Cardiac septum (tissue), 1 donor: ENCODE measurements around the gene SLC25A38. TPM values are rescaled to one million over a fixed set of nuclear protein-coding genes. Genes with fewer than 3 reads are reported as not detected.

Source experiments
- DNase-seq: peaks from one replicate; pipeline ENCODE4 v3.0.0-alpha.2; 2020; ENCODE audit warnings: low spot score
- intact Hi-C: fragments of 100-400 bp; cut with DNase I; formaldehyde crosslinking; loops from one replicate; pipeline ENCODE4 v1.14.0; 2022
- total RNA-seq: library from RNA; stranded (reverse); fragmentation: NEBNext Ultra II Directional; extraction: Animal tissue kit (Norgen Biotek cat#: 25700); gene quantifications from one replicate; pipeline ENCODE4 v1.2.1, GENCODE V29; 2021
- donor health status: DM: no; HTN: no; CAD: no.

The SLC25A38 gene
- total RNA-seq, 1 donor from 2014 or later: 14.6 TPM

GRCh38 chr3:39419742-39420315 lies 36.7 kb downstream of the SLC25A38 start:
- no peak for DNase-seq
- intact Hi-C loops: loop anchor here (5.0 kb wide), 1 partner anchor 77 kb away; no protein-coding TSS in a partner anchor

DNA sequence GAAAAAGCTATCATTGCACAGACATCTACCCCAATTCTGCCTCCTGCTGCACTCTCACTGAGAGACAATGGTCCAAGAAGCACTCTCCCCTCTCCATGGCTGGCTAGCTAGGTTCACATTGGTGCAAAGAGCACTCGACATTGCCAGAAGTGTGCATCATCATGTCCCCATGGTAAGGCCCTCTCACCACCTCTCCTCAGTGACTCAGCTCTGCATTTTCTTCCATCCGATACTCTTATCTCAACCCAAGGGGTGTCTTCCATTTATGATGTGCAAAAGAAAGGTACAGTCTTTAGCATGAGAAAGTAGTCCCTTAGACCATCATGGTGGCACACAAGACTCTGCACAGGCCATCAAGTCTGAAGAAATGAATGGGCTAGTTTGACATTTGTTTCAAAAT lies 37.4 kb downstream of the SLC25A38 start:
- DNase-seq: no peak
- intact Hi-C loops: no loop called here

DNA sequence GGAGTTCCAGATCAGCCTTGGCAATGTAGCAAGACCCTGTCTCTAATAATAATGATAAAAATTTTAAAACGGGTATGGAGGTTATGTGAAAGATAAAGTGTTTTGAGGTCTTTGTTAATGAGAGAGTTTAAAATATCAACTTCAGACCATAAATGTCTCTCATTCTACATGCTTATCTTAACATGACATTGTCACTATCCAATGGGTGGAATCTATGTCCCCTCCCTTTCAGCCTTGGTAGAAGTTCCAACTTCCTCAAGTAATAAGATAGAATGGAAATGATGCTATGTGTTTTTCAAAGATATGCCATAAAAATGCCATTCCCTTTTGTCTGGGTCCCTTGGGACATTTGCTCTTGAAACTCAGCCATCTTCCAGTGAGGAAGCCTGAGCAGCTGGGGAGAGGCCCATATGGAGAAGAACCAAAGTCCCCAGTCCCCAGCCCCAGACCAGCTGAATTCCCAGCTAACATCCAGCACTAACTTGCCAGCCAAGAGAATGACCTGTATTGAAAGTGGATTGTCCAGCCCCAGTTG lies 40.3 kb downstream of the SLC25A38 start:
- no peak for DNase-seq
- intact Hi-C loops: no loop called here

- DNase-seq: no peak
- intact Hi-C loops: no loop called here
Observed at GRCh38 chr3:39426312-39426711, 43.1 kb downstream of the SLC25A38 start.

- intact Hi-C loops: no loop called here
- DNase-seq: no peak
Observed at GRCh38 chr3:39427506-39427905, 44.3 kb downstream of the SLC25A38 start.

- no peak for DNase-seq
- intact Hi-C loops: no loop called here
Observed at GRCh38 chr3:39428745-39429201, 45.6 kb downstream of the SLC25A38 start.

- intact Hi-C loops: no loop called here
Observed at GRCh38 chr3:39429466-39429865, 46.3 kb downstream of the SLC25A38 start.

DNA sequence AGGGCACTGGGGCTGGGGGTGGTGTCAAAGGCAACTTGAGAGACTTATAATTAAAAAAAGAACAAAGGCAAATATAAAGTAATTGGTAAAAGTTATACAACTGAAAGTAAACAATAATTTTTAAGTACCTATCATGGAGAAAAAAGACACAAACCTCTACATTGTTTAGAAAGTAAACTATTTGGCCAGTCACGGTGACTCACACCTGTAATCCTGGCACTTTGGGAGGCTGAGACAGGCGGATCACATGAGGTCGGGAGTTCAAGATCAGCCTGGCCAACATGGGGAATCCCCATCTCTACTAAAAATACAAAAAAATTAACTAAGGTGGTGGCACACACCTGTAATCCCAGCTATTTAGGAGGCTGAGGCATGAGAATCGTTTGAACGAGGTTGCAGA lies 49.2 kb downstream of the SLC25A38 start:
- intact Hi-C loops: no loop called here
- DNase-seq: no peak

More at GRCh38 chr3:39429466-39429865, 46.3 kb downstream of the SLC25A38 start:
- no peak for DNase-seq

- no peak for DNase-seq
- intact Hi-C loops: no loop called here
Observed at GRCh38 chr3:39433642-39434041, 50.5 kb downstream of the SLC25A38 start.

- DNase-seq: no peak
- intact Hi-C loops: no loop called here
Observed at GRCh38 chr3:39434574-39434973, 51.4 kb downstream of the SLC25A38 start.

DNA sequence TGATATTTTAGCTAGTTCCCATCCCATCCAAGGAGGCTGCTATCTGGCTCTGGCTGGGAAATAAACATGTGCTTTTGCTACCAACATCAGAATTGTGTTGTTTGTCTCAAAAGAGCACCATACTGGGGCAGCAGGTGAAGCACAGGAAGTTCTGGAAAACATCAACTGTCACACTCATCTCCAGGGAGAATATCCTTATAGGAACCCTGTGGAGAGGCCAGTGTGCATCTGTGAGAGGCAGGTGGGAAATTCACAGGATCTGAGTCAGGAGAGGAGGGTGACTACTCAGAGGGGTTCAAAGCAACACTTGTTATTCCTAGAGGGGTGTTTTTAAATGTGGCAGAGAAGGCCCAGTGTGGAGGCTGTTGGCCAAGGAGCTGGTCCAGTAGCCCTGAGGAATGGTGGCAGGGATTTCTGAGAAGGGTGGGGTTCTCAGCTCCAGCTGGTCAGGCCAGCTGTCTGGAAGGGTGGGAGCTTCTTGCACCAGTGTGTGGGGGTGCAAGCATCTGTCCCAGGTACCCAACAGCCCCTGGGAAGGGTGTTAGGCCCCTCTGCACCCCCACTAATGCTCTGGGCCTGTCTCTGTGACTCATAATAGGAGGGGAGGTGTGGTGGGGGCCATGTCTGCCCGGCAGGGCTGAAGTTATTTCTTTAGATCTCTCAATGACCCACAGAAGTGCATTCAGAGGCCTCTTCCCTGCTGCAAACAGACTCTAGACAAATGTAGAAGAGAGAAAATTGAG lies 52.0 kb downstream of the SLC25A38 start:
- DNase-seq: no peak
- intact Hi-C loops: no loop called here

DNA sequence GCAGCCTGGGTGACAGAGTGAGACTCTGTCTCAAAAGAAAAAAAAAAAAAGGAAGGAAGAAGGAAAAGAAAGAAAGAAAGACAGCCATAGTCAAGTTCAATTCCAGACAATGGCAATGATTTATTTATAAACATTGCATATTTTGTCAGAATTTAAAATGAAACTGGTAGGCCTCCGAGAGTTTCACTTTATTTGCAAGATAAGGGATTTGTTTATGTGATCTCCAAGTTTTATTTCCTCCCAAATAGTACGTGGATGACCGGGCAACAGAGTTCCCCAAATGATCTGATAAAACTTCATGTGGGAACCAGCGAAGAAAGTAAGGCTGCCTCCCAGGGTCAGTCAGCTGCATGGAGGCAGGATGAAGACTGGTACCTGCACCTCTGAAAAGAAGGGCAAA lies 55.7 kb downstream of the SLC25A38 start:
- intact Hi-C loops: no loop called here
- no peak for DNase-seq

DNA sequence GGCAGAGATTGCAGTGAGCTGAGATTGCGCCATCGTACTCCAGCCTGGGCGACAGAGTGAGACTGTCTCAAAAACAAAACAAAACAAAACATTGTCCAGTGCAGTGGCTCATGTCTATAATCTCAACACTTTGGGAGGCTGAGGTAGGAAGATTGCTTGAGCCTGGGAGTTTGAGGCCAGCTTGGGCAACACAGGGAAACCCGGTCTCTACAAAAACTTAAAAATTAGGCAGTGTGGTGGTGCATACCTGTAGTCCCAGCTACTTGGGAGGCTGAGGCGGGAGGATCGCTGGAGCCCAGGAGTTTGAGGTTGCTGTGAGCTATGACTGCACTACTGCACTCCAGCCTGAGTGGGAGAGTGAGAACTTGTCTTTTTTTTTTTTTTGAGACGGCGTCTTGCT lies 57.1 kb downstream of the SLC25A38 start:
- no peak for DNase-seq
- intact Hi-C loops: no loop called here

DNA sequence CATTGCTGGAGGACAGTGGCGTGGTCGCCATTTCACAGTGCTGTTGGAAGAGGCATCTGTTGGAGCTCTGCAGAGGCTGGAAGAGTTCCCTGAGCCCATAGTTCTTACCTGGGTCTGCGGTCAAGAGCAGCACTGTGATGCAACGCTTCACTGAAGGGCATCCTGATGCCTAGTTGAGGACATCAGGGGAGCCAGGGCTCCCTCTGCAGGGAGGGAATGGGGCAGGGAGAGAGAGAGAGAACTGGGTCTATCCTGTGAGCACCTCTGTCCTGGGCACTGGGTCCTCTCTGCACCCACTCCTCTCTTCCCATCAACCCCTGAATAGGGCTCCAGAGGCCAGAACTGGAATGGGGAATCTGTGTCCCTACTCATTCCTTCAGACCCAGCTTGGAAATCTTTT lies 60.4 kb downstream of the SLC25A38 start:
- intact Hi-C loops: no loop called here
- DNase-seq: no peak

GRCh38 chr3:39445927-39446326 lies 62.8 kb downstream of the SLC25A38 start:
- intact Hi-C loops: no loop called here
- no peak for DNase-seq

GRCh38 chr3:39446444-39446843 lies 63.3 kb downstream of the SLC25A38 start:
- intact Hi-C loops: no loop called here
- no peak for DNase-seq

Other genes starting within 250 kb of the SLC25A38 start
- gene CSRNP1, start 229.8 kb upstream of the SLC25A38 start, total RNA-seq: 11.5 TPM
- 1,123 TPM for gene XIRP1, start 190.8 kb upstream of the SLC25A38 start, total RNA-seq
- gene CX3CR1, start 103.3 kb upstream of the SLC25A38 start, total RNA-seq: 1.3 TPM
- not detected for gene CCR8, start 53.7 kb upstream of the SLC25A38 start, total RNA-seq
- gene RPSA, start 23.4 kb downstream of the SLC25A38 start, total RNA-seq: 333 TPM
- 0.08 TPM for gene MOBP, start 84.3 kb downstream of the SLC25A38 start, total RNA-seq